Vagina (tissue), 2 donors: ENCODE measurements around the gene GMEB2. TPM values are rescaled to one million over a fixed set of nuclear protein-coding genes. Genes with fewer than 3 reads are reported as not detected.

ENCODE experiments used
- DNase-seq, 2 donors: peaks; one replicate each; pipeline ENCODE4 v3.0.0-alpha.2; 2017; ENCODE audit errors: extremely low spot score in 2 of 2
- H3K27ac ChIP-seq: fragments of 200-600 bp; sonication (generic); one replicate; pipeline ENCODE4 v1.5.1; 2019
- H3K27me3 ChIP-seq: fragments of 200-600 bp; sonication (generic); one replicate; pipeline ENCODE4 v1.5.1; 2019
- H3K36me3 ChIP-seq, 2 donors: fragments of 200-600 bp; sonication (generic); one replicate each; pipeline ENCODE4 v1.5.1; 2017 to 2019
- H3K4me1 ChIP-seq: fragments of 200-600 bp; sonication (generic); one replicate; pipeline ENCODE4 v1.5.1; 2019
- H3K4me3 ChIP-seq, 2 donors: fragments of 200-600 bp; sonication (generic); 1 replicate in 1 of 2; 2 replicates in 1 of 2; pipeline ENCODE4 v1.5.1; 2016 to 2019
- H3K9me3 ChIP-seq: fragments of 200-600 bp; sonication (generic); one replicate; pipeline ENCODE4 v1.5.1; 2019
- CTCF ChIP-seq, 3 experiments: fragments of 450-650 bp in 2 of 3; fragments of 200-600 bp in 1 of 3; sonication (generic) in 1 of 3; IDR thresholded peaks; one replicate each; pipeline ENCODE4 v1.5.1; 2017 to 2019; ENCODE audit warnings: antibody characterized with exemption in 3 of 3, mild to moderate bottlenecking in 2 of 3, moderate library complexity in 2 of 3
- POLR2A ChIP-seq, 2 donors: fragments of 450-650 bp; IDR thresholded peaks; one replicate each; pipeline ENCODE4 v1.6.1; 2017; ENCODE audit warnings: antibody characterized with exemption in 2 of 2, mild to moderate bottlenecking in 2 of 2, moderate library complexity in 2 of 2
- POLR2AphosphoS5 ChIP-seq, 2 donors: sonication (generic); formaldehyde crosslinking; IDR thresholded peaks; one replicate each; pipeline ENCODE4 v1.9.0; 2017; ENCODE audit warnings: antibody characterized with exemption in 2 of 2, mild to moderate bottlenecking in 2 of 2, low read depth in 1 of 2; ENCODE audit not compliant: insufficient read depth in 1 of 2
- intact Hi-C: fragments of 100-400 bp; cut with DNase I; formaldehyde crosslinking; loops from one replicate; pipeline ENCODE4 v1.15.1; 2023
- total RNA-seq: library from RNA; depleted of rRNA; stranded (reverse); fragments of >200 nt; gene quantifications from one replicate; pipeline ENCODE4 v1.2.3, GENCODE V29; 2016

Gene GMEB2
- total RNA-seq, 1 donor from 2014 or later, result 11.3 TPM

GRCh38 chr20:63546956-63547724 lies 79.8 kb downstream of the GMEB2 start:
- no peaks in the 10 kb centered on the region for H3K4me1 ChIP-seq
- H3K36me3 ChIP-seq, result no peaks in the 10 kb centered on the region
- no peak overlapping the region for H3K27ac ChIP-seq
- TF ChIP-seq POLR2AphosphoS5 (IDR thresholded peaks at IDR 0.05; ENCODE audit: insufficient read depth in 1 of 2, low read depth in 1 of 2) (no peak), POLR2A (IDR thresholded peaks at IDR 0.05) (no peak), CTCF (IDR thresholded peaks at IDR 0.05) (no peak)
- H3K9me3 ChIP-seq, result no peaks in the 10 kb centered on the region
- no peak for DNase-seq
- no peak overlapping the region for H3K4me3 ChIP-seq
- intact Hi-C loops, result no loop called here
- peaks cover 5% of the 10 kb centered on the region for H3K27me3 ChIP-seq

- TF ChIP-seq CTCF (IDR thresholded peaks at IDR 0.05) (no peak), POLR2A (IDR thresholded peaks at IDR 0.05) (no peak), POLR2AphosphoS5 (IDR thresholded peaks at IDR 0.05; ENCODE audit: insufficient read depth in 1 of 2, low read depth in 1 of 2) (no peak)
- Histone ChIP-seq H3K36me3 (no peaks in the 10 kb centered on the region), H3K27ac (no peak overlapping the region), H3K4me1 (no peaks in the 10 kb centered on the region), H3K27me3 (peaks cover 5% of the 10 kb centered on the region), H3K4me3 (no peak overlapping the region), H3K9me3 (no peaks in the 10 kb centered on the region)
- intact Hi-C loops, result no loop called here
- no peak for DNase-seq
Observed at GRCh38 chr20:63546256-63546955, 80.5 kb downstream of the GMEB2 start.

- Histone ChIP-seq H3K27me3 (peaks cover 5% of the 10 kb centered on the region), H3K4me3 (no peak overlapping the region), H3K9me3 (no peaks in the 10 kb centered on the region), H3K27ac (no peak overlapping the region), H3K36me3 (no peaks in the 10 kb centered on the region), H3K4me1 (no peaks in the 10 kb centered on the region)
- DNase-seq, result no peak
- intact Hi-C loops, result no loop called here
- TF ChIP-seq POLR2AphosphoS5 (IDR thresholded peaks at IDR 0.05; ENCODE audit: insufficient read depth in 1 of 2, low read depth in 1 of 2), result no peak
- no peak for TF ChIP-seq CTCF (IDR thresholded peaks at IDR 0.05)
- TF ChIP-seq POLR2A (IDR thresholded peaks at IDR 0.05), result no peak
Observed at GRCh38 chr20:63545814-63546213, 81.1 kb downstream of the GMEB2 start.

GRCh38 chr20:63544958-63545516 lies 81.9 kb downstream of the GMEB2 start:
- Histone ChIP-seq H3K4me3 (no peak overlapping the region), H3K27me3 (peaks cover 4% of the 10 kb centered on the region), H3K4me1 (no peaks in the 10 kb centered on the region), H3K9me3 (no peaks in the 10 kb centered on the region), H3K27ac (no peak overlapping the region), H3K36me3 (no peaks in the 10 kb centered on the region)
- intact Hi-C loops, result no loop called here
- TF ChIP-seq CTCF (IDR thresholded peaks at IDR 0.05), result no peak
- TF ChIP-seq POLR2AphosphoS5 (IDR thresholded peaks at IDR 0.05; ENCODE audit: insufficient read depth in 1 of 2, low read depth in 1 of 2), result no peak
- no peak for TF ChIP-seq POLR2A (IDR thresholded peaks at IDR 0.05)
- DNase-seq, result no peak
